ENCODE data around the gene C2orf92.

- no peak for TF ChIP-seq TOX (CRISPR knock-in tag; IDR thresholded peaks at IDR 0.05; ENCODE audit: borderline replicate concordance)
- no peak for TF ChIP-seq TCF4 (CRISPR knock-in tag; IDR thresholded peaks at IDR 0.05; ENCODE audit: borderline replicate concordance)
- TF ChIP-seq CREB5 (CRISPR knock-in tag; IDR thresholded peaks at IDR 0.05; ENCODE audit: low read depth): no peak
Measured at GRCh38 chr2:97720746-97721145, 51.2 kb downstream of the C2orf92 start.
